Keratinocyte (primary cell): Measurements from ENCODE around the gene UVSSA.

Source experiments
- EZH2 ChIP-seq: IDR thresholded peaks from one replicate; pipeline ENCODE4 v1.6.1; 2012; ENCODE audit warnings: inconsistent platforms, mild to moderate bottlenecking, low read length, moderate library complexity
- TF ChIP-seq, protein P1 (sequence below), 3 experiments: IDR thresholded peaks in 1 of 3; conservative IDR thresholded peaks in 1 of 3; optimal IDR thresholded peaks in 1 of 3; 2 replicates in 2 of 3; 3 replicates in 1 of 3; pipeline versions ENCODE3 to v1.5.1; 2011; ENCODE audit warnings: low read length in 3 of 3, mild to moderate bottlenecking in 3 of 3, moderate library complexity in 2 of 3, control low read depth in 1 of 3, inconsistent platforms in 1 of 3; ENCODE audit not compliant: insufficient read depth in 2 of 3; ENCODE audit errors: extremely low read depth in 1 of 3

DNA sequence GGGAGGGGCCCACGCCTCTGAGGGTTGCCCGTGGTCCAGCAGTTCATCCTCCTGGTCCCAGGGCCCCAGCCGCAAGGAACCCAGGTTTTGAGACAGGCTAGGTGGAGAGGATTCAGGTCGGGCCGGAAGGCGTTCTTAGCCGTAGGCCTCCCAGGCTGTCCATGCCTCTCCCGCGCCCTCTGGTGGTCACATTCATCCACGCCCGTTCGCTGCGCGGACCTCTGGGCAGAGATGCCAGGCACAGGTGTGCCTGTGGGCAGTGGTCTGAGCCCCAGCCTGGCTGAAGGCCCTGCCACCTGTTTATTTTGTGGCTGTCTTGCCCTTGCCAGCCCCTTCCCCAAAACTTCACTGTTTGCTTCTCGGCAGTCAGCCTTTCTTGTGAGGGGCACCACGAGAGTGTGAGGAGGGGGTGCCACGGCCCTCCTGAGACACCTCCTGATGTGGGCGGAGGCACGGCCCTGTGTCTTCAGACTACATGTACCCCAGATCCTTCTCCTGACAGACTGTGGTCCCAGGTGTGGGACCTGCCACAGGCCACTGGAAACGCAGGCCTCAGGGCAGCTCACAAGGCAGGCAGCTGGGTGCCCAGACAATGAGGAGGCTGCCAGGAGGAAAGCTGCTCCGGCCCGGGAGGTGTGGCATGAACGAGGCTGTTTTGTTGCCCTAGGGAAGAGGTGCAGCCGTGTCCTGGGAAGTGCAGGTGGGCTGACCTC, 5.0 kb downstream of the UVSSA start:
- TF ChIP-seq, protein P1, sequence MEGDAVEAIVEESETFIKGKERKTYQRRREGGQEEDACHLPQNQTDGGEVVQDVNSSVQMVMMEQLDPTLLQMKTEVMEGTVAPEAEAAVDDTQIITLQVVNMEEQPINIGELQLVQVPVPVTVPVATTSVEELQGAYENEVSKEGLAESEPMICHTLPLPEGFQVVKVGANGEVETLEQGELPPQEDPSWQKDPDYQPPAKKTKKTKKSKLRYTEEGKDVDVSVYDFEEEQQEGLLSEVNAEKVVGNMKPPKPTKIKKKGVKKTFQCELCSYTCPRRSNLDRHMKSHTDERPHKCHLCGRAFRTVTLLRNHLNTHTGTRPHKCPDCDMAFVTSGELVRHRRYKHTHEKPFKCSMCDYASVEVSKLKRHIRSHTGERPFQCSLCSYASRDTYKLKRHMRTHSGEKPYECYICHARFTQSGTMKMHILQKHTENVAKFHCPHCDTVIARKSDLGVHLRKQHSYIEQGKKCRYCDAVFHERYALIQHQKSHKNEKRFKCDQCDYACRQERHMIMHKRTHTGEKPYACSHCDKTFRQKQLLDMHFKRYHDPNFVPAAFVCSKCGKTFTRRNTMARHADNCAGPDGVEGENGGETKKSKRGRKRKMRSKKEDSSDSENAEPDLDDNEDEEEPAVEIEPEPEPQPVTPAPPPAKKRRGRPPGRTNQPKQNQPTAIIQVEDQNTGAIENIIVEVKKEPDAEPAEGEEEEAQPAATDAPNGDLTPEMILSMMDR (optimal IDR thresholded peaks at IDR 0.05 in 1 of 3, IDR thresholded peaks at IDR 0.05 in 1 of 3, conservative IDR thresholded peaks at IDR 0.05 in 1 of 3; ENCODE audit: extremely low read depth in 1 of 3, insufficient read depth in 2 of 3, low read length in 3 of 3): peak in 2 of 3 experiments; percentile 92 to 98
- TF ChIP-seq EZH2: no peak
